ENCODE data around the gene FLNB.

FLNB gene

DNA sequence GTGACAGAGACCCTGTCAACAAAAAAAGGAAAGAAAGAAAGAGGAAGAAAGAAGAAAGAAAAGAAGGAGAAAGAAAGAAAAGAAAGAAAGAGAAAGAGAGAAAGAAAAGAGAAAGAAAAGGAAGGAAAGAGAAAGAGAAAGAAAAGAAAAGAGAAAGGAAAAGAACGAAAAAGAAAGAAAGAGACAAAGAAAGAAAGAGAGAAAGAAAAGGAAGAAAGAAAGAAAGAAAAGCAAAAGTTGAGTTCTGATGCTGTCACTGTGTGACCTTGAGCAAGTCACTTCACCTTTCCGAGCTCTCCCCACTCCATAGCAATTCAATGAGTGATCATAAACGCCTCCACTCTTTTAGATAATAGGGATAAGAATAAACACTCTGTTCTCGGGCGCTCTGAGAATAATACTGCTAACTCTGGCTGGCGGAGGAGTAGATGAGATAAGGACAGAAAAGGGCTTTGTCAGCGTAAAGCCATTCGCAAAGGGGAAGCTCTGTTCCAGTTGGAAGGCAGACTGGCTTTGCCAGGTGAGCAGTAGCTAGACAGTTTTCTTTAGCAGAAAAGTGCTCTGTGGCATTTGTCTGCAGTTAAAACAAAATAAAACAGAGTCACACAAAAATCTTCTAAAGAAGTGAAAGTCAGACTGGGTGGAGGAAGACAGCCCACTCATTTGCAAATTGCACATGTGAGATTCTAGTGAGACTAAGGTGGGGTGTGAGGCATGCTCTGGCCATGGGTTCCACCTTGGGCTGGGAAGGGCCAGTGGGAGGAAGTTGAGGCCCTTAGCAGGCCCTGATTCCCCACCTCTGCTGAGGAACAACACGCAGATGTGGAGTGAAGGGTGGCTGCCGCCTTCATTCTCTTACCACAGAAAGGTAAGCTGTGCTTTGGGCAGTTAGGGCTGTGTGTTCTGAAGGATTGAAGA, 9.6 kb upstream of the FLNB start (continued):
- TF ChIP-seq PRDM6 (tag by site-specific recombination; IDR thresholded peaks at IDR 0.05) (0 out of 2 replicates have a peak, but pooled peaks have one; percentile 13), ZNF518A (tag by site-specific recombination; conservative IDR thresholded peaks at IDR 0.05; ENCODE audit: low read depth) (no peak), KLF7 (tag by site-specific recombination; IDR thresholded peaks at IDR 0.05; ENCODE audit: borderline replicate concordance) (no peak), ZNF677 (tag by site-specific recombination; IDR thresholded peaks at IDR 0.05) (no peak), ZNF558 (tag by site-specific recombination; IDR thresholded peaks at IDR 0.05) (no peak), OSR2 (tag by site-specific recombination; IDR thresholded peaks at IDR 0.05) (no peak), MZF1 (tag by site-specific recombination; IDR thresholded peaks at IDR 0.05; ENCODE audit: borderline replicate concordance) (0 out of 2 replicates have a peak, but pooled peaks have one; percentile 19), ZNF394 (tag by site-specific recombination; IDR thresholded peaks at IDR 0.05; ENCODE audit: borderline replicate concordance) (no peak), ZNF658 (tag by site-specific recombination; IDR thresholded peaks at IDR 0.05) (no peak), ZNF223 (tag by site-specific recombination; IDR thresholded peaks at IDR 0.05) (no peak), ZBTB17 (tag by site-specific recombination; IDR thresholded peaks at IDR 0.05) (peak; percentile 44; the same call in 1 of the 2 replicates), ZNF292 (tag by site-specific recombination; IDR thresholded peaks at IDR 0.05; ENCODE audit: borderline replicate concordance, low read depth) (no peak), PRDM1 (tag by site-specific recombination; IDR thresholded peaks at IDR 0.05) (peak; percentile 99), ZNF610 (tag by site-specific recombination; IDR thresholded peaks at IDR 0.05; ENCODE audit: borderline replicate concordance) (no peak), ZNF654 (tag by site-specific recombination; IDR thresholded peaks at IDR 0.05; ENCODE audit: low read depth) (no peak), ZFP69B (tag by site-specific recombination; IDR thresholded peaks at IDR 0.05) (no peak), SALL2 (tag by site-specific recombination; IDR thresholded peaks at IDR 0.05; ENCODE audit: borderline replicate concordance) (0 out of 2 replicates have a peak, but pooled peaks have one; percentile 31), ZNF211 (tag by site-specific recombination; IDR thresholded peaks at IDR 0.05; ENCODE audit: low read depth) (no peak), HOXC10 (CRISPR knock-in tag; IDR thresholded peaks at IDR 0.05) (no peak), ZIC2 (tag by site-specific recombination; IDR thresholded peaks at IDR 0.05) (no peak), ZNF175 (tag by site-specific recombination; IDR thresholded peaks at IDR 0.05) (no peak)
- TF ChIP-seq, protein P1, sequence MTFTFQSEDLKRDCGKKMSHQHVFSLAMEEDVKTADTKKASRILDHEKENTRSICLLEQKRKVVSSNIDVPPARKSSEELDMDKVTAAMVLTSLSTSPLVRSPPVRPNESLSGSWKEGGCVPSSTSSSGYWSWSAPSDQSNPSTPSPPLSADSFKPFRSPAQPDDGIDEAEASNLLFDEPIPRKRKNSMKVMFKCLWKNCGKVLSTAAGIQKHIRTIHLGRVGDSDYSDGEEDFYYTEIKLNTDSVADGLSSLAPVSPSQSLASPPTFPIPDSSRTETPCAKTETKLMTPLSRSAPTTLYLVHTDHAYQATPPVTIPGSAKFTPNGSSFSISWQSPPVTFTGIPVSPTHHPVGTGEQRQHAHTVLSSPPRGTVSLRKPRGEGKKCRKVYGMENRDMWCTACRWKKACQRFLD (tag by site-specific recombination; IDR thresholded peaks at IDR 0.05) = no peak
- TF ChIP-seq, protein P2, sequence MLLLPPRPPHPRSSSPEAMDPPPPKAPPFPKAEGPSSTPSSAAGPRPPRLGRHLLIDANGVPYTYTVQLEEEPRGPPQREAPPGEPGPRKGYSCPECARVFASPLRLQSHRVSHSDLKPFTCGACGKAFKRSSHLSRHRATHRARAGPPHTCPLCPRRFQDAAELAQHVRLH (tag by site-specific recombination; IDR thresholded peaks at IDR 0.05) = peak; percentile 24; the same call in 1 of the 2 replicates

Data from HEK293 (cell line).